ENCODE measurements around the gene SNX7. TPM values are rescaled to one million over a fixed set of nuclear protein-coding genes. Genes with fewer than 3 reads are reported as not detected.

Gene SNX7
- total RNA-seq, 1 experiment from 2014 or later: 18.8 TPM

GRCh38 chr1:98707556-98707955, 46.0 kb downstream of the SNX7 start:
- H4K20me1 ChIP-seq (ENCODE audit: insufficient read depth): no peaks in the 10 kb centered on the region
- H3K9ac ChIP-seq (ENCODE audit: low read length): no peak overlapping the region
- CTCF ChIA-PET: no interaction called here
- no peak overlapping the region for H3K4me2 ChIP-seq (ENCODE audit: low read length)
- H3K27ac ChIP-seq (ENCODE audit: low read depth, low read length): no peak overlapping the region
- H3K27me3 ChIP-seq (ENCODE audit: insufficient read depth, low read length): no peaks in the 10 kb centered on the region
- no peaks in the 10 kb centered on the region for H3K9me3 ChIP-seq (ENCODE audit: control insufficient read depth in 1 of 2, insufficient read depth in 1 of 2, low read depth in 1 of 2, low read length in 2 of 2)
- BruUV-seq (replicated peaks): no TSS peak
- POLR2A ChIA-PET: no interaction called here
- H2AFZ ChIP-seq (ENCODE audit: low read depth, low read length, poor library complexity, severe bottlenecking): no peak overlapping the region
- no peaks in the 10 kb centered on the region for H3K9me2 ChIP-seq (ENCODE audit: insufficient read depth)
- no peak for DNase-seq (ENCODE audit: low read depth, low spot score)
- no peak for ATAC-seq
- RAD21 ChIA-PET (ENCODE audit: low non-redundant PET in 1 of 2, low total read pairs in 2 of 2, uncharacterized antibody in 2 of 2, unreplicated experiment in 2 of 2): no interaction called here
- no peak overlapping the region for H3K4me3 ChIP-seq (replicated peaks in 1 of 2; ENCODE audit: low read depth in 1 of 2, low read length in 2 of 2)
- H3K79me2 ChIP-seq (ENCODE audit: insufficient read depth, low read length): no peaks in the 10 kb centered on the region
- H3K4me1 ChIP-seq (ENCODE audit: control insufficient read depth in 1 of 2, insufficient read depth in 2 of 2, low read length in 2 of 2): no peaks in the 10 kb centered on the region
- TF ChIP-seq ZNF274 (IDR thresholded peaks at IDR 0.05; ENCODE audit: low read depth, low read length) (no peak), TCF7L2 (IDR thresholded peaks at IDR 0.05; ENCODE audit: borderline replicate concordance, extremely low read depth, insufficient read depth, insufficient read length) (no peak), ATF3 (IDR thresholded peaks at IDR 0.05) (no peak), MAX (IDR thresholded peaks at IDR 0.05) (no peak), CTCF (IDR thresholded peaks at IDR 0.05 in 2 of 3, conservative IDR thresholded peaks at IDR 0.05 in 1 of 3; ENCODE audit: borderline replicate concordance in 1 of 3, insufficient read depth in 1 of 3, low read depth in 2 of 3, low read length in 2 of 3) (no peak), RAD21 (IDR thresholded peaks at IDR 0.05; ENCODE audit: low read depth) (no peak), CEBPB (IDR thresholded peaks at IDR 0.05; ENCODE audit: low read depth) (no peak), POLR2A (IDR thresholded peaks at IDR 0.05; ENCODE audit: borderline replicate concordance, extremely low read depth, insufficient read depth, insufficient read length) (no peak), POLR2AphosphoS5 (IDR thresholded peaks at IDR 0.05; ENCODE audit: low read depth, low read length) (no peak), JUND (IDR thresholded peaks at IDR 0.05) (no peak), SRF (IDR thresholded peaks at IDR 0.05; ENCODE audit: low read depth) (no peak), SIN3A (IDR thresholded peaks at IDR 0.05; ENCODE audit: low read depth) (no peak), SP1 (IDR thresholded peaks at IDR 0.05; ENCODE audit: low read depth) (no peak), CBX3 (IDR thresholded peaks at IDR 0.05; ENCODE audit: low read depth) (no peak), YY1 (IDR thresholded peaks at IDR 0.05; ENCODE audit: extremely low read depth, insufficient replicate concordance, low read depth, low read length) (no peak), EGR1 (IDR thresholded peaks at IDR 0.05; ENCODE audit: low read depth) (no peak), ELF1 (IDR thresholded peaks at IDR 0.05; ENCODE audit: borderline replicate concordance, low read depth) (no peak), EZH2 (IDR thresholded peaks at IDR 0.05) (no peak), FOSL1 (IDR thresholded peaks at IDR 0.05; ENCODE audit: low read depth) (no peak), REST (IDR thresholded peaks at IDR 0.05; ENCODE audit: low read depth) (no peak)
- intact Hi-C loops (cut with micrococcal nuclease): no loop called here
- H3K36me3 ChIP-seq (ENCODE audit: control insufficient read depth in 1 of 2, insufficient read depth in 2 of 2, low read length in 2 of 2): no peaks in the 10 kb centered on the region

Measured in HCT116 (cell line).